CD8-positive, alpha-beta memory T cell (primary cell): ENCODE measurements around the gene STUM. TPM values are rescaled to one million over a fixed set of nuclear protein-coding genes. Genes with fewer than 3 reads are reported as not detected.
"Not testable (repeated sequence)": the region's sequence is repeated elsewhere in the genome, so short reads cannot be mapped to it uniquely, and the experiment has no call there.

Source experiments
- CTCF ChIA-PET: fragments of 350-600 bp; sonication (Branson Sonifier 250); formaldehyde crosslinking; loops from one replicate; lab custom pipeline; 2021; ENCODE audit warnings: antibody characterized with exemption; lab: Charles Lee
- POLR2A ChIA-PET: fragments of 350-600 bp; sonication (Branson Sonifier 250); formaldehyde crosslinking; loops from one replicate; lab custom pipeline; 2021; ENCODE audit warnings: antibody characterized with exemption; lab: Charles Lee
- DNase-seq, 5 donors: peaks; one replicate each; pipeline versions ENCODE4 v3.0.0 to v3.0.0-alpha.2; 2020 to 2022; ENCODE audit warnings: mixed read lengths in 1 of 5
- H3K27ac ChIP-seq: one replicate; pipeline ENCODE4 v1.7.0; 2013; ENCODE audit warnings: low read depth, mild to moderate bottlenecking, low read length, moderate library complexity
- H3K27me3 ChIP-seq: 2 replicates; pipeline ENCODE4 v1.7.0; 2013; ENCODE audit warnings: low read length, mild to moderate bottlenecking; ENCODE audit not compliant: insufficient read depth, poor library complexity, severe bottlenecking
- H3K36me3 ChIP-seq: 2 replicates; pipeline ENCODE4 v1.7.0; 2013; ENCODE audit warnings: mild to moderate bottlenecking, low read length, moderate library complexity; ENCODE audit not compliant: insufficient read depth
- H3K4me1 ChIP-seq: 2 replicates; pipeline ENCODE4 v1.7.0; 2013; ENCODE audit warnings: mild to moderate bottlenecking, low read length, moderate library complexity; ENCODE audit not compliant: insufficient read depth
- H3K4me3 ChIP-seq: 2 replicates; pipeline ENCODE4 v1.7.0; 2013; ENCODE audit warnings: mild to moderate bottlenecking, low read length
- H3K9me3 ChIP-seq: 2 replicates; pipeline ENCODE4 v1.7.0; 2013; ENCODE audit warnings: mild to moderate bottlenecking, low read length
- H3K27ac Mint-ChIP-seq, 8 donors: one replicate each; pipeline ENCODE4 v1.8.0; 2020 to 2021; ENCODE audit warnings: mixed read lengths in 8 of 8, mild to moderate bottlenecking in 6 of 8, inconsistent platforms in 3 of 8, moderate library complexity in 3 of 8
- H3K27me3 Mint-ChIP-seq, 2 donors: one replicate each; pipeline ENCODE4 v1.8.0; 2020 to 2021; ENCODE audit warnings: mixed read lengths in 2 of 2, mild to moderate bottlenecking in 1 of 2, moderate library complexity in 1 of 2
- H3K36me3 Mint-ChIP-seq, 3 donors: one replicate each; pipeline ENCODE4 v1.8.0; 2020 to 2021; ENCODE audit warnings: mixed read lengths in 3 of 3, inconsistent platforms in 1 of 3, mild to moderate bottlenecking in 1 of 3
- H3K4me1 Mint-ChIP-seq, 3 donors: one replicate each; pipeline ENCODE4 v1.8.0; 2020 to 2021; ENCODE audit warnings: mixed read lengths in 3 of 3, inconsistent platforms in 1 of 3, mild to moderate bottlenecking in 1 of 3
- H3K4me3 Mint-ChIP-seq, 7 donors: one replicate each; pipeline ENCODE4 v1.8.0; 2020 to 2021; ENCODE audit warnings: mixed read lengths in 7 of 7, mild to moderate bottlenecking in 6 of 7, moderate library complexity in 4 of 7, inconsistent platforms in 2 of 7
- H3K9me3 Mint-ChIP-seq, 5 donors: one replicate each; pipeline ENCODE4 v1.8.0; 2020 to 2022; ENCODE audit warnings: mixed read lengths in 5 of 5, mild to moderate bottlenecking in 3 of 5, moderate library complexity in 2 of 5, inconsistent platforms in 1 of 5
- polyA plus RNA-seq: library from polyadenylated mRNA; unstranded; fragments of 300-500 nt; fragmentation: Illumina TruSeq; gene quantifications from one replicate; pipeline ENCODE4 v1.2.3, GENCODE V29; 2021
- total RNA-seq, 2 experiments: library from RNA; stranded (reverse); gene quantifications; one replicate each; pipeline ENCODE4 v1.2.3, GENCODE V29; 2021

The STUM gene
- total and polyA plus RNA-seq, 3 experiments from 2014 or later, result 0.13 TPM; not detected in 2

GRCh38 chr1:226607268-226607660 is 58.7 kb downstream of the STUM start:
- no peaks in the 10 kb centered on the region for H3K36me3 Mint-ChIP-seq
- H3K27me3 Mint-ChIP-seq, result peaks cover 8 to 11% of the 10 kb centered on the region in 2 donors
- Histone ChIP-seq H3K27me3 (no peaks in the 10 kb centered on the region), H3K9me3 (no peaks in the 10 kb centered on the region), H3K4me3 (no peak overlapping the region), H3K4me1 (no peaks in the 10 kb centered on the region), H3K36me3 (no peaks in the 10 kb centered on the region), H3K27ac (no peak overlapping the region)
- no peaks in the 10 kb centered on the region for H3K9me3 Mint-ChIP-seq
- DNase-seq, result peak in 1 of 5 donors; percentile 11
- H3K4me3 Mint-ChIP-seq, result no peak overlapping the region
- ChIA-PET CTCF (interaction anchor here (1.1 to 1.8 kb wide), 4 partner anchors 60 to 182 kb away, joined by 3 to 8 read pairs (median 4); partner anchors contain the start of gene STUM), POLR2A (no interaction called here)
- peak overlapping the region in 1 of 8 donors; percentile 47 for H3K27ac Mint-ChIP-seq
- H3K4me1 Mint-ChIP-seq, result no peaks in the 10 kb centered on the region

DNA sequence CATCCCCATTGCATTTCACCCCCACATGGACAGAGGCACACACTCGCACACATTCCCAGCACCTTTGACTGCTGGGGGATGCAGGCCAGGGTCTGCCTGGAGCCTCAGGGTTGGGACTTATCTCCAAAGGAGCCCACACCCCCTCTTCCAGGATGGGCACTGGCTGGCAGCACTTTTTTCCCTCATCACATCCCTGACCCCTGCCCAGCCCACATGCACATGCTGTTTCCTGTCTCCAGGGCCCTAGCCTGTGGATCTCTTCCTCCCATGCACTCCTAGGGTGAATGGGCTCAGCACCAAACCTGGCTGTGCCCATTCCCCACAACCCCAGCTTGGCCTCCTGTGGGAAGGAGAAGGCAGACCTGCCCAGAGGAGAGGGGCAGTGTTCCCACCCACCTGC is 59.3 kb downstream of the STUM start:
- no peaks in the 10 kb centered on the region for H3K36me3 ChIP-seq
- H3K4me1 Mint-ChIP-seq, result no peaks in the 10 kb centered on the region
- DNase-seq, result peak in 1 of 5 donors; percentile 23
- H3K9me3 Mint-ChIP-seq, result no peaks in the 10 kb centered on the region
- H3K4me3 Mint-ChIP-seq, result no peak overlapping the region
- H3K4me3 ChIP-seq, result no peak overlapping the region
- H3K27ac ChIP-seq, result no peak overlapping the region
- POLR2A ChIA-PET, result no interaction called here
- no peaks in the 10 kb centered on the region for H3K4me1 ChIP-seq
- no peaks in the 10 kb centered on the region for H3K36me3 Mint-ChIP-seq
- H3K9me3 ChIP-seq, result no peaks in the 10 kb centered on the region
- peaks cover 8 to 11% of the 10 kb centered on the region in 2 donors for H3K27me3 Mint-ChIP-seq
- no peaks in the 10 kb centered on the region for H3K27me3 ChIP-seq
- CTCF ChIA-PET, result interaction anchor here (0.9 to 2.3 kb wide), 11 partner anchors 8 to 241 kb away, joined by 4 to 17 read pairs (median 4); partner anchors contain the start of genes PARP1 and STUM
- H3K27ac Mint-ChIP-seq, result no peak overlapping the region

DNA sequence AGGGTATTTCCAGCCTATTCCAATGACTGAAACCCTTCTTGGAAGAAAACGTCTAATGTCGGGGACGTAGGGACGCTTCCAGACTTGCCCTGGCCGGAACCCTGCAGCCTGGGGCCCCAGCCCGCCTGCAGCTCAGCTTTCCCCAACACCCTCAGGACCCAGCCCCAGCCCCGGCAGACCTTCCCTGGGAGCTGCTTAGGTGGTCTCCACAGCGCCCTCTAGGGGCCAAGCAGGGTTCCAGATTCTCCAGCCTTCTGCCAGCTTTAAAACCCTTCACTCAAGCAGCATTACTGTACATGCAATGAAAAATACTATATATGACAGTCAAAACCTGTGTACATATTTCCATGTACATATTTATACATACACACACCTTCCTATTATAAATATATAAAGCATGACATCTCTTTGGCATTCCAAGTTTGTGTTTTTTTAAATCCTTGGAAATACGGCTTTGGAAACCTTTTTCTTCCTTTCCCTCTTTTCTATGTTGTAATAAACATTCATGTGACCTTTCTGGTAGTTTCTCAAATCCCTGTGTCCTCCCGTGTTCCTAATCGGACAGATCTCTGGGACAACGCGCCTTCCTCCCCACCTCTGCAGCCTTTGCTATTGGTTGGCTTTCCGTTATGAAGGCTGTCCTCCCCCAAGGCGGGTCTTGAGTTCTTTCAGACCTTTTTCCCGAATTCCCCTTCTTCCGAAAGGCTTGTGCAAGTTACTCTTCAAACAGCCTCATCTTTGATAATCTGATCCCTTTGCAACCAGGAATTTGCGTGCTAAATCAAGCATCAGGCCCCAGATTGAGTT is 60.3 kb downstream of the STUM start:
- H3K4me1 Mint-ChIP-seq, result no peaks in the 10 kb centered on the region
- Histone ChIP-seq H3K9me3 (no peaks in the 10 kb centered on the region), H3K4me1 (no peaks in the 10 kb centered on the region), H3K36me3 (no peaks in the 10 kb centered on the region), H3K27ac (no peak overlapping the region), H3K27me3 (no peaks in the 10 kb centered on the region), H3K4me3 (no peak overlapping the region)
- H3K27ac Mint-ChIP-seq, result peak overlapping the region in 1 of 8 donors; percentile 13
- CTCF ChIA-PET, result interaction anchor here (0.6 to 2.3 kb wide), 15 partner anchors 9 to 295 kb away, joined by 3 to 17 read pairs (median 4); partner anchors contain the start of genes PARP1 and STUM
- POLR2A ChIA-PET, result no interaction called here
- no peaks in the 10 kb centered on the region for H3K9me3 Mint-ChIP-seq
- H3K4me3 Mint-ChIP-seq, result peak overlapping the region in 1 of 7 donors; percentile 43
- DNase-seq, result peak; percentile 52 to 78 (median 61)
- H3K36me3 Mint-ChIP-seq, result no peaks in the 10 kb centered on the region
- peaks cover 8 to 10% of the 10 kb centered on the region in 2 donors for H3K27me3 Mint-ChIP-seq

- H3K27me3 Mint-ChIP-seq, result peaks cover 5 to 8% of the 10 kb centered on the region in 2 donors
- ChIA-PET POLR2A (no interaction called here), CTCF (interaction anchor here (1.1 to 2.3 kb wide), 4 partner anchors 83 to 187 kb away, joined by 3 to 17 read pairs (median 6); no protein-coding TSS in a partner anchor)
- Histone ChIP-seq H3K36me3 (no peaks in the 10 kb centered on the region), H3K4me3 (no peak overlapping the region), H3K27me3 (no peaks in the 10 kb centered on the region), H3K27ac (no peak overlapping the region), H3K9me3 (no peaks in the 10 kb centered on the region), H3K4me1 (no peaks in the 10 kb centered on the region)
- H3K36me3 Mint-ChIP-seq, result no peaks in the 10 kb centered on the region
- H3K9me3 Mint-ChIP-seq, result no peaks in the 10 kb centered on the region
- DNase-seq, result no peak
- H3K4me1 Mint-ChIP-seq, result no peaks in the 10 kb centered on the region
- H3K27ac Mint-ChIP-seq, result peak overlapping the region in 1 of 8 donors; percentile 65
- H3K4me3 Mint-ChIP-seq, result no peak overlapping the region
Measured at GRCh38 chr1:226609836-226610455, 61.4 kb downstream of the STUM start.

DNA sequence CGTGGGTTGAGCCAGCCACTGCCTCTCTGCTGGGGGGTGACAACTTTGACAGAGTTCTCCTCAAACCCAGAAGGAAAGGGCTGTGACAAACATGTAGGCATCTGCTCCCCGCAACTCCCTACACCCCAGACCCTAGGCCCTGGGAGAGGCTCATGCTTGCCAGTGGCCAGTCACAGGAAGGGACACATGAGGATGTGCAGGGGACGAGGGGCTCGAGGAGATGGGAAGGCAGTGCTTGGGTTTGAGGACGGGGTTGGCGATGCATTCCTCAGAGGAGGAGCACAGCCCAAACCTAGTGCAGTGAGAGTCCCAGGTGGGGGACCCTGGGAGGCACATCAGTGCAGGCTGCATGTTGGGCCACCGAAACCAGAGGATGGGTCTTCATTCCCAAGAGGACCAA is 62.1 kb downstream of the STUM start:
- no peaks in the 10 kb centered on the region for H3K9me3 ChIP-seq
- no peak for DNase-seq
- no peaks in the 10 kb centered on the region for H3K9me3 Mint-ChIP-seq
- POLR2A ChIA-PET, result no interaction called here
- no peaks in the 10 kb centered on the region for H3K36me3 Mint-ChIP-seq
- H3K4me3 Mint-ChIP-seq, result no peak overlapping the region
- H3K27me3 Mint-ChIP-seq, result peaks cover 5 to 6% of the 10 kb centered on the region in 2 donors
- no peaks in the 10 kb centered on the region for H3K4me1 ChIP-seq
- no peak overlapping the region for H3K27ac ChIP-seq
- CTCF ChIA-PET, result interaction anchor here (1.1 kb wide), 1 partner anchor 153 kb away, joined by 3 read pairs; no protein-coding TSS in a partner anchor
- H3K36me3 ChIP-seq, result no peaks in the 10 kb centered on the region
- no peak overlapping the region for H3K27ac Mint-ChIP-seq
- H3K4me1 Mint-ChIP-seq, result no peaks in the 10 kb centered on the region
- H3K27me3 ChIP-seq, result no peaks in the 10 kb centered on the region
- no peak overlapping the region for H3K4me3 ChIP-seq

DNA sequence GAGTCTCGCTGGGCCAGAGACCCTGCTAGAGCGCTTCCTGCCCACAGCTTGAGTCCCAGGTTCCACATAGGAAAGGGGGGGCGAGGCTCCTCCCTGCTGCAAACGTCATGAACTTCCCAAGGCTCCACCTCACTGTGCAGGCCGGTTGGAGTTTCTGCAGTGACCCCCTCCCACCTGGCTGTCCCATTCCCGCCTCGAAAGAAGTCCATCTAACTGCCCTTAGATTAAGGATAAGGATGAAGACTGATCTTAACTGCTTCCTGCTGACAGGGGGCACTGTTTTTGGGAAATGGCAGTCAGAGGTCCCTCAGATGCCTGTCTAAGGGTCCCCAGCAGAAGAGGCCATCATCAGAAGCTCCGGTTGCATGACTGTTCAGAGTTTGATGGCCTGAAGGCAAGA is 62.7 kb downstream of the STUM start:
- Mint-ChIP-seq H3K4me3 (no peak overlapping the region), H3K36me3 (no peaks in the 10 kb centered on the region), H3K4me1 (no peaks in the 10 kb centered on the region), H3K27ac (no peak overlapping the region), H3K27me3 (peaks cover 5 to 6% of the 10 kb centered on the region in 2 donors), H3K9me3 (no peaks in the 10 kb centered on the region)
- Histone ChIP-seq H3K36me3 (no peaks in the 10 kb centered on the region), H3K27me3 (no peaks in the 10 kb centered on the region), H3K27ac (no peak overlapping the region), H3K4me1 (no peaks in the 10 kb centered on the region), H3K4me3 (no peak overlapping the region), H3K9me3 (no peaks in the 10 kb centered on the region)
- no peak for DNase-seq
- POLR2A ChIA-PET, result no interaction called here
- CTCF ChIA-PET, result no interaction called here

DNA sequence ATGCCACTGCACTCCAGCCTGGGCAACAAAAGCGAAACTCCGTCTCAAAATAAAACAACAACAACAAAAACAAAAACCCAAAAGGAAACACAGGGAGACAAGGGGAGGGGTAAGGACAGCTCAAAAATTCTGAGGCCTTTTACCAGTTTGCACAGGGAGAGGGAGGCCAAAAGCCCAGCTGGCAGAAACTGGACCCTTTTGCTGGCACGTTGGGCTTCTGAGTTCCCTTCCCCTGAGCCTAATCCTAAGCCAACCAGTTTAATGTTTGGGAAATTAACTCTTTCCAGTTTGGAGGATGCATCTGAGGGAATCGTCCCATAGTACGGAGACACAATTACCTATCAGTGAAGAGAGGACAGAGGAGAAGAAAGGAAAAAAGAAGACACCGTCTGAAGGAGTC is 63.4 kb downstream of the STUM start:
- H3K4me1 ChIP-seq, H3K4me1 Mint-ChIP-seq, DNase-seq, H3K4me3 ChIP-seq, H3K4me3 Mint-ChIP-seq, H3K27me3 Mint-ChIP-seq, H3K9me3 ChIP-seq, H3K36me3 Mint-ChIP-seq, H3K9me3 Mint-ChIP-seq, H3K27ac Mint-ChIP-seq, CTCF ChIA-PET, H3K27ac ChIP-seq, H3K36me3 ChIP-seq, H3K27me3 ChIP-seq, POLR2A ChIA-PET: not testable (repeated sequence)

DNA sequence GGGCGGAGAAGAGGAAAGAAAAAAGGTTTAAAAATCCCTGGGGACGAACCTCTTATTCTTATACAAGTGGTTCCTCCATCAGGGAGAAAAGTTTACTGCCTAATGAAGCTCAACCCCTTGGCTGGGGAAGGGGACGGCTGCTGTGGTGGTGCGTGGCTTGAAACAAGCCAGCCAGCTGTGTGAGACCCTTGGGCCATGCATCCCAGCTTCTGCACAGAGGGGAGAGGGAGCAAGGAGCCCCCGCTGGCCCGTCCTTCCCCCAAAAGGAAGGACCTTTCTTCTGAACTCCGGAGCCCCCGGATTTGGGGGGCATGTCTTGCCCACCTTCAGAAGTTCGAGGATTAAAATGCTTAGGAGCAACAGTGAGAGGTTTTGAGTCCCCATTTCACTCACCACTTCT is 67.3 kb downstream of the STUM start:
- no peaks in the 10 kb centered on the region for H3K27me3 ChIP-seq
- H3K4me3 ChIP-seq, result no peak overlapping the region
- no peaks in the 10 kb centered on the region for H3K9me3 ChIP-seq
- ChIA-PET CTCF (no interaction called here), POLR2A (no interaction called here)
- no peak overlapping the region for H3K27ac ChIP-seq
- Mint-ChIP-seq H3K27ac (peak overlapping the region in 1 of 8 donors; percentile 32), H3K9me3 (no peaks in the 10 kb centered on the region), H3K36me3 (peaks cover 0 to 4% (median 0%) of the 10 kb centered on the region in 3 donors), H3K4me3 (no peak overlapping the region), H3K27me3 (peaks cover 0 to 3% of the 10 kb centered on the region in 2 donors), H3K4me1 (no peaks in the 10 kb centered on the region)
- no peaks in the 10 kb centered on the region for H3K36me3 ChIP-seq
- no peaks in the 10 kb centered on the region for H3K4me1 ChIP-seq
- DNase-seq, result no peak
